ENCODE data around the gene NR3C1.
A peak's percentile ranks its signal among the peaks of the same experiment; 100 is the strongest.
"Not testable (repeated sequence)": the region's sequence is repeated elsewhere in the genome, so short reads cannot be mapped to it uniquely, and the experiment has no call there.

NR3C1 gene

DNA sequence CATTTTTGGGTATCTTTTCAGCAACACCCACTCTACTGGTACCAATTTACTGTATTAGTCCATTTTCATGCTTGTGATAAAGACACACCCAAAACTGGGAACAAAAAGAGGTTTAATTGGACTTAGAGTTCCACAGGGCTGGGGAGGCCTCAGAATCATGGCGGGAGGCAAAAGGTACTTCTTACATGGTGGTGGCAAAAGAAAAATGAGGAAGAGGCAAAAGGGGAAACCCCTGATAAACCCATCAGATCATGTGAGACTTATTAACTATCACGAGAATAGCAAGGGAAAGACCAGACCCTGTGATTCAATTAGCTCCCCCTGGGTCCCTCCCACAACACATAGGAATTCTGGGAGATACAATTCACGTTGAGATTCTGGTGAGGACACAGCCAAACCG is 78.4 kb downstream of the NR3C1 start:
- not testable (repeated sequence) for H2AFZ ChIP-seq (ENCODE audit: low read depth, low read length); H3K4me2 ChIP-seq (ENCODE audit: low read length, poor library complexity, severe bottlenecking); H3K4me1 ChIP-seq (ENCODE audit: control insufficient read depth, insufficient read depth, low read depth, low read length); H3K23ac ChIP-seq (ENCODE audit: low read length in 2 of 2); H2BK5ac ChIP-seq (ENCODE audit: low read depth, low read length, poor library complexity, severe bottlenecking); H3K9ac ChIP-seq (ENCODE audit: low read length); H4K8ac ChIP-seq (ENCODE audit: low read length); H2AK5ac ChIP-seq (ENCODE audit: low read length, severe bottlenecking); H3K14ac ChIP-seq (ENCODE audit: low read length in 2 of 2); H3K4me3 ChIP-seq (ENCODE audit: insufficient read depth in 1 of 2, low read depth in 1 of 2, low read length in 2 of 2); H2BK12ac ChIP-seq (ENCODE audit: low read length in 2 of 2); H3K27me3 ChIP-seq (ENCODE audit: control insufficient read depth in 1 of 2, insufficient read depth in 1 of 2, low read length in 2 of 2); H3K18ac ChIP-seq (ENCODE audit: low read depth in 1 of 2, low read length in 2 of 2); H3K4ac ChIP-seq (ENCODE audit: low read depth in 1 of 2, low read length in 2 of 2); H2BK15ac ChIP-seq (ENCODE audit: low read depth, poor library complexity, severe bottlenecking); H3K27ac ChIP-seq (ENCODE audit: low read length, poor library complexity, severe bottlenecking); H2BK120ac ChIP-seq (ENCODE audit: low read depth, low read length); H3K36me3 ChIP-seq (ENCODE audit: control insufficient read depth in 1 of 2, insufficient read depth in 2 of 2, low read depth in 1 of 2, low read length in 2 of 2); DNase-seq; H3K9me3 ChIP-seq (ENCODE audit: control insufficient read depth, low read length); H4K91ac ChIP-seq (ENCODE audit: low read length)
- WGBS: 94% methylated on average over 4 of the region's 4 CpGs
- peaks cover 33% of the 10 kb centered on the region for H3K79me1 ChIP-seq (replicated peaks; ENCODE audit: low read length, poor library complexity, severe bottlenecking)

DNA sequence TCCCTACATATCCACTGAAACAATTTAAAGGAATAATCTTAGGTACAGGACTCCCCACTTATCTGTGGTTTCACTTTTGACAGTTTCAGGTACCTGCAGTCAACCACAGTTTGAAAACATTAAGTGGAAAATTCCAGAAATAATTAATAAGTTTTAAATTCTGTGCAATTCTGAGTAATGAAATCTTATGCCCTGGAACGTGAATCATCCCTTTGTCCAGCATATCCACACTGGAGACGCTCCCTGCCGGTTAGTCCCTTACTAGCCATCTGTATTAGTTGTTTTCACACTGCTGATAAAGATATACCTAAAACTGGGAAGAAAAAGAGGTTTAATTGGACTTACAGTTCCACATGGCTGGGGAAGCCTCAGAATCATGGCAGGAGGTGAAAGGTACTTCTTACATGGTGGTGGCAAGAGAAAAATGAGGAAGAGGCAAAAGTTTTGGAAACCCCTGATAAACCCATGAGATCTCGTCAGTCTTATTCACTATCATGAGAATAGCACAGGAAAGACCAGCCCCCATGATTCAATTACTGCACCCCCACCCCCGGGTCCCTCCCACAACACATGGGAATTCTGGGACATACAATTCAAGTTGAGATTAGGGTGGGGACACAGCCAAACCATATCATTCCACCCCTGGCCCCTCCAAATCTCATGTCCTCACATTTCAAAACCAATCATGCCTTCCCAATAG is 80.4 kb downstream of the NR3C1 start:
- DNase-seq; H3K36me3 ChIP-seq (ENCODE audit: control insufficient read depth in 1 of 2, insufficient read depth in 2 of 2, low read depth in 1 of 2, low read length in 2 of 2); H2BK5ac ChIP-seq (ENCODE audit: low read depth, low read length, poor library complexity, severe bottlenecking); H4K8ac ChIP-seq (ENCODE audit: low read length); H3K4ac ChIP-seq (ENCODE audit: low read depth in 1 of 2, low read length in 2 of 2); H3K27me3 ChIP-seq (ENCODE audit: control insufficient read depth in 1 of 2, insufficient read depth in 1 of 2, low read length in 2 of 2); H2BK120ac ChIP-seq (ENCODE audit: low read depth, low read length); H2AK5ac ChIP-seq (ENCODE audit: low read length, severe bottlenecking); H3K9me3 ChIP-seq (ENCODE audit: control insufficient read depth, low read length); H4K91ac ChIP-seq (ENCODE audit: low read length); H2BK15ac ChIP-seq (ENCODE audit: low read depth, poor library complexity, severe bottlenecking); H3K14ac ChIP-seq (ENCODE audit: low read length in 2 of 2); H2AFZ ChIP-seq (ENCODE audit: low read depth, low read length); H3K18ac ChIP-seq (ENCODE audit: low read depth in 1 of 2, low read length in 2 of 2); H3K4me1 ChIP-seq (ENCODE audit: control insufficient read depth, insufficient read depth, low read depth, low read length); H2BK12ac ChIP-seq (ENCODE audit: low read length in 2 of 2); H3K4me3 ChIP-seq (ENCODE audit: insufficient read depth in 1 of 2, low read depth in 1 of 2, low read length in 2 of 2); H3K23ac ChIP-seq (ENCODE audit: low read length in 2 of 2): not testable (repeated sequence)
- Histone ChIP-seq H3K9ac (ENCODE audit: low read length) (peak overlapping the region; percentile 66), H3K4me2 (ENCODE audit: low read length, poor library complexity, severe bottlenecking) (peak overlapping the region; percentile 53), H3K79me1 (replicated peaks; ENCODE audit: low read length, poor library complexity, severe bottlenecking) (peaks cover 28% of the 10 kb centered on the region), H3K27ac (ENCODE audit: low read length, poor library complexity, severe bottlenecking) (peak overlapping the region; percentile 47)
- WGBS: 99% methylated on average over 4 of the region's 5 CpGs

GRCh38 chr5:143322176-143322575 is 81.3 kb downstream of the NR3C1 start:
- DNase-seq: no peak
- Histone ChIP-seq H2BK15ac (ENCODE audit: low read depth, poor library complexity, severe bottlenecking) (no peak overlapping the region), H3K4me2 (ENCODE audit: low read length, poor library complexity, severe bottlenecking) (no peak overlapping the region), H3K14ac (ENCODE audit: low read length in 2 of 2) (no peak overlapping the region), H3K18ac (ENCODE audit: low read depth in 1 of 2, low read length in 2 of 2) (no peak overlapping the region), H4K91ac (ENCODE audit: low read length) (no peak overlapping the region), H3K23ac (ENCODE audit: low read length in 2 of 2) (no peak overlapping the region), H2AFZ (ENCODE audit: low read depth, low read length) (no peak overlapping the region), H3K4me1 (ENCODE audit: control insufficient read depth, insufficient read depth, low read depth, low read length) (peaks cover 1% of the 10 kb centered on the region), H2BK12ac (ENCODE audit: low read length in 2 of 2) (no peak overlapping the region), H2BK120ac (ENCODE audit: low read depth, low read length) (no peak overlapping the region), H3K27me3 (ENCODE audit: control insufficient read depth in 1 of 2, insufficient read depth in 1 of 2, low read length in 2 of 2) (no peaks in the 10 kb centered on the region), H3K4ac (ENCODE audit: low read depth in 1 of 2, low read length in 2 of 2) (no peak overlapping the region), H3K9me3 (ENCODE audit: control insufficient read depth, low read length) (no peaks in the 10 kb centered on the region), H2AK5ac (ENCODE audit: low read length, severe bottlenecking) (no peak overlapping the region), H3K79me1 (replicated peaks; ENCODE audit: low read length, poor library complexity, severe bottlenecking) (peaks cover 23% of the 10 kb centered on the region), H3K27ac (ENCODE audit: low read length, poor library complexity, severe bottlenecking) (no peak overlapping the region), H3K4me3 (ENCODE audit: insufficient read depth in 1 of 2, low read depth in 1 of 2, low read length in 2 of 2) (no peak overlapping the region), H2BK5ac (ENCODE audit: low read depth, low read length, poor library complexity, severe bottlenecking) (no peak overlapping the region), H4K8ac (ENCODE audit: low read length) (no peak overlapping the region), H3K36me3 (ENCODE audit: control insufficient read depth in 1 of 2, insufficient read depth in 2 of 2, low read depth in 1 of 2, low read length in 2 of 2) (peaks cover 3 to 6% of the 10 kb centered on the region in 2 experiments), H3K9ac (ENCODE audit: low read length) (peak overlapping the region; percentile 66)
- WGBS: no CpG with 5 or more reads among the region's 1 CpG

DNA sequence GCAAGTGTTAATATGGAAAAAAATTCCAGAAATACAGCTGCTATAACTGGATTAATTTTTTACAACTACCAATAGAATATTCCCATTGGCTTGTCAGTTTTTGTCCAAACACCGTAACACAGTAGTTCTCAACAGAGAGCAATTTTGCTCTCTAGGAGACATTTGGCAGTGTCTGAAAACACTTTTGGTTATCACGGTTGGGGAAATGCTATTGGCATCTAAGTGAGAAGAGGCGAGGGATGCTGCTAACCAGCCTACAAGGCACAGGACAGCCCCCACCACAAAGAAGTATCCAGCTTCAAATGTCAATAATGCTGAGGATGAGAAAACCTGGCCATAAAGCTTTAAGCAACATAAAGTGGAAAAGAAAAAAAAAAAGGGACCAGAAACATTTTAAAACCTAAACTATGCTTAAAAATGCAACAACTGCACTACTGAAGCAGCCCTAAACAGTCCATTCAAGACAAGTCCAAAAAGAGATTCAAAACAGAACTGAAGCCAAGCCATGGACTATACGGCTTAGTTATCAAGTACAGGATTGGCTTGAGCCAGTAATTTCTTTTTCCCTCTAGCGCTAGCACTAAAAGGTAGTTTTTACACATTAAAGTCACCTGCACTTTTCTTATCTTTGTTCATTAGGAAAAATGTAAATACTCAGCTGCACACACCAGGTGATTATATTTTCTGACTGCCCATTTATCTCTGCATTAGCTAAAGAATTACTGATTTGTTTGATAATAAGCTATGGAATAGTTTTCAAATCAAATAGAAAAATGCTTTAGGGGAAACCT is 83.9 kb downstream of the NR3C1 start:
- Histone ChIP-seq H2BK120ac (ENCODE audit: low read depth, low read length) (no peak overlapping the region), H3K4ac (ENCODE audit: low read depth in 1 of 2, low read length in 2 of 2) (no peak overlapping the region), H3K9ac (ENCODE audit: low read length) (no peak overlapping the region), H2AK5ac (ENCODE audit: low read length, severe bottlenecking) (peak overlapping the region; percentile 75), H2BK15ac (ENCODE audit: low read depth, poor library complexity, severe bottlenecking) (no peak overlapping the region), H3K18ac (ENCODE audit: low read depth in 1 of 2, low read length in 2 of 2) (no peak overlapping the region), H3K14ac (ENCODE audit: low read length in 2 of 2) (no peak overlapping the region), H3K27ac (ENCODE audit: low read length, poor library complexity, severe bottlenecking) (no peak overlapping the region), H2AFZ (ENCODE audit: low read depth, low read length) (no peak overlapping the region), H3K23ac (ENCODE audit: low read length in 2 of 2) (no peak overlapping the region), H3K27me3 (ENCODE audit: control insufficient read depth in 1 of 2, insufficient read depth in 1 of 2, low read length in 2 of 2) (no peaks in the 10 kb centered on the region), H3K4me2 (ENCODE audit: low read length, poor library complexity, severe bottlenecking) (no peak overlapping the region), H3K4me3 (ENCODE audit: insufficient read depth in 1 of 2, low read depth in 1 of 2, low read length in 2 of 2) (no peak overlapping the region), H3K4me1 (ENCODE audit: control insufficient read depth, insufficient read depth, low read depth, low read length) (peaks cover 1% of the 10 kb centered on the region), H3K79me1 (replicated peaks; ENCODE audit: low read length, poor library complexity, severe bottlenecking) (peaks cover 25% of the 10 kb centered on the region), H4K8ac (ENCODE audit: low read length) (no peak overlapping the region), H3K9me3 (ENCODE audit: control insufficient read depth, low read length) (no peaks in the 10 kb centered on the region), H2BK12ac (ENCODE audit: low read length in 2 of 2) (no peak overlapping the region), H4K91ac (ENCODE audit: low read length) (no peak overlapping the region), H3K36me3 (ENCODE audit: control insufficient read depth in 1 of 2, insufficient read depth in 2 of 2, low read depth in 1 of 2, low read length in 2 of 2) (peaks cover 3 to 6% of the 10 kb centered on the region in 2 experiments), H2BK5ac (ENCODE audit: low read depth, low read length, poor library complexity, severe bottlenecking) (no peak overlapping the region)
- DNase-seq: no peak
- 83% methylated on average over 5 of the region's 5 CpGs for WGBS

All from mesenchymal stem cell (in vitro differentiated cells and primary cell).